Endothelial cell of umbilical vein (primary cell): ENCODE data around the gene ZNF586. TPM values are rescaled to one million over a fixed set of nuclear protein-coding genes. Genes with fewer than 3 reads are reported as not detected.

Experiments
- Bru-seq: library from RNA; stranded (reverse); fragments of 400-500 nt; gene quantifications from one replicate; lab custom pipeline; 2021; lab: Mats Ljungman, UMichigan
- BruChase-seq, 2 experiments: library from RNA; stranded (reverse); fragments of 400-500 nt; gene quantifications; one replicate each; lab custom pipeline; 2021; lab: Mats Ljungman, UMichigan
- BruUV-seq: library from RNA; stranded (reverse); fragments of 400-500 nt; replicated peaks from 2 replicates; lab custom pipeline; 2021; lab: Mats Ljungman, UMichigan
- CTCF ChIA-PET: fragments of 300-600, 350-600 bp; sonication (Branson Sonifier 250); formaldehyde crosslinking; loops from one replicate; lab custom pipeline; 2021; ENCODE audit warnings: antibody characterized with exemption, inconsistent platforms; lab: Charles Lee
- POLR2A ChIA-PET: fragments of 300-600, 350-600 bp; sonication (Branson Sonifier 250); formaldehyde crosslinking; loops from one replicate; lab custom pipeline; 2021; ENCODE audit warnings: antibody characterized with exemption, inconsistent platforms; lab: Charles Lee
- DNase-seq: peaks from one replicate; pipeline ENCODE4 v3.0.0-alpha.2; 2011; ENCODE audit warnings: low read depth, low spot score
- FAIRE-seq: peaks from 2 replicates; lab custom pipeline; 2011; peaks lifted over from hg19 to GRCh38; lab: Jason Lieb, UNC
- H2AFZ ChIP-seq: 2 replicates; pipeline ENCODE4 v1.6.0; 2012; ENCODE audit warnings: low read depth, low read length, control low read depth, inconsistent platforms
- H3K27ac ChIP-seq: 2 replicates; pipeline ENCODE4 v1.5.1; 2011; ENCODE audit warnings: low read depth, mild to moderate bottlenecking, control low read depth, low read length, moderate library complexity; ENCODE audit not compliant: insufficient read depth
- H3K27me3 ChIP-seq, 2 experiments: 2 replicates each; pipeline versions ENCODE4 v1.6.0 to v1.6.1; 2011; ENCODE audit warnings: low read length in 2 of 2, mixed read lengths in 1 of 2; ENCODE audit not compliant: control insufficient read depth in 2 of 2, insufficient read depth in 2 of 2
- H3K36me3 ChIP-seq, 2 experiments: 2 replicates in 1 of 2; 3 replicates in 1 of 2; pipeline ENCODE4 v1.5.1; 2011; ENCODE audit warnings: low read length in 2 of 2, mild to moderate bottlenecking in 1 of 2, moderate library complexity in 1 of 2; ENCODE audit not compliant: control insufficient read depth in 2 of 2, insufficient read depth in 2 of 2; ENCODE audit errors: extremely low read depth in 1 of 2
- H3K4me1 ChIP-seq: 3 replicates; pipeline ENCODE4 v1.5.1; 2011; ENCODE audit warnings: mild to moderate bottlenecking, low read length; ENCODE audit not compliant: control insufficient read depth, insufficient read depth; ENCODE audit errors: extremely low read depth
- H3K4me2 ChIP-seq: 2 replicates; pipeline ENCODE4 v1.6.1; 2011; ENCODE audit warnings: low read length, control low read depth, mixed read lengths; ENCODE audit not compliant: insufficient read depth
- H3K4me3 ChIP-seq, 3 experiments: fragments of 200-600 bp in 1 of 3; sonication (generic), shearing (Covaris generic) in 1 of 3; replicated peaks in 1 of 3; 2 replicates each; pipeline ENCODE4 v1.5.1; 2011 to 2016; ENCODE audit warnings: control low read depth in 3 of 3, low read length in 3 of 3, mild to moderate bottlenecking in 2 of 3, inconsistent platforms in 1 of 3, low read depth in 1 of 3, moderate library complexity in 1 of 3; ENCODE audit not compliant: insufficient read depth in 1 of 3
- H3K79me2 ChIP-seq: 2 replicates; pipeline ENCODE4 v1.6.0; 2012; ENCODE audit warnings: low read length, inconsistent platforms; ENCODE audit not compliant: control insufficient read depth, insufficient read depth
- H3K9ac ChIP-seq: replicated peaks from 2 replicates; pipeline ENCODE3; 2011; ENCODE audit warnings: low read length, control low read depth; ENCODE audit not compliant: insufficient read depth; ENCODE audit errors: extremely low read depth
- H3K9me1 ChIP-seq: replicated peaks from 3 replicates; pipeline ENCODE4 v1.6.0; 2011; ENCODE audit warnings: mild to moderate bottlenecking, low read length; ENCODE audit not compliant: control insufficient read depth, insufficient read depth; ENCODE audit errors: extremely low read depth
- H3K9me3 ChIP-seq: replicated peaks from 2 replicates; pipeline ENCODE4 v1.5.1; 2012; ENCODE audit warnings: low read length, inconsistent platforms; ENCODE audit not compliant: control insufficient read depth, insufficient read depth
- H4K20me1 ChIP-seq: replicated peaks from 2 replicates; pipeline ENCODE3; 2011; ENCODE audit warnings: mild to moderate bottlenecking, low read length; ENCODE audit not compliant: control insufficient read depth, insufficient read depth; ENCODE audit errors: extremely low read depth
- CTCF ChIP-seq, 2 donors: IDR thresholded peaks; 1 replicate in 1 of 2; 2 replicates in 1 of 2; pipeline ENCODE4 v1.5.1; 2011; ENCODE audit warnings: low read length in 2 of 2, mild to moderate bottlenecking in 2 of 2, moderate library complexity in 2 of 2, control low read depth in 1 of 2, inconsistent platforms in 1 of 2, low read depth in 1 of 2; ENCODE audit not compliant: insufficient read depth in 1 of 2; ENCODE audit errors: extremely low read depth in 1 of 2
- FOS ChIP-seq: IDR thresholded peaks from 2 replicates; pipeline ENCODE4 v1.6.1; 2011; ENCODE audit warnings: mild to moderate bottlenecking, low read length, moderate library complexity, borderline replicate concordance; ENCODE audit not compliant: insufficient read depth
- GATA2 ChIP-seq: IDR thresholded peaks from 2 replicates; pipeline ENCODE4 v1.7.0; 2011; ENCODE audit warnings: low read depth, mild to moderate bottlenecking, moderate library complexity, mixed read lengths, low read length; ENCODE audit not compliant: insufficient read length, insufficient read depth
- JUN ChIP-seq: IDR thresholded peaks from 2 replicates; pipeline ENCODE4 v1.6.1; 2011; ENCODE audit warnings: borderline replicate concordance, low read depth; ENCODE audit not compliant: insufficient read length, insufficient read depth
- MAX ChIP-seq: IDR thresholded peaks from 2 replicates; pipeline ENCODE4 v1.6.1; 2011; ENCODE audit not compliant: insufficient read depth, insufficient read length
- MYC ChIP-seq: IDR thresholded peaks from one replicate; pipeline ENCODE4 v1.6.1; 2011; ENCODE audit warnings: mild to moderate bottlenecking, low read depth, low read length
- POLR2A ChIP-seq: IDR thresholded peaks from 2 replicates; pipeline ENCODE4 v1.6.1; 2012; ENCODE audit warnings: low read depth, mild to moderate bottlenecking, control low read depth, low read length
- POLR2AphosphoS5 ChIP-seq: IDR thresholded peaks from 2 replicates; pipeline ENCODE4 v1.6.1; 2012; ENCODE audit warnings: low read depth, mild to moderate bottlenecking, control low read depth, low read length, moderate library complexity; ENCODE audit not compliant: insufficient read depth
- dilution Hi-C: fragments of 300-500 bp; cut with MboI; formaldehyde crosslinking; loops from one replicate; pipeline ENCODE4 v1.15.0; 2019; ENCODE audit warnings: low sequenced_read_pairs; ENCODE audit not compliant: extremely low pct_ligation_motif_present
- intact Hi-C: fragments of 100-400 bp; cut with micrococcal nuclease; formaldehyde crosslinking; loops from one replicate; pipeline ENCODE4 v1.10.0; 2022
- long read RNA-seq: library from polyadenylated mRNA; stranded (forward); transcript quantifications from one replicate; pipeline ENCODE4 v2.0.0, GENCODE V29; 2021
- polyA minus RNA-seq, 3 experiments: library from RNA; depleted of rRNA, polyadenylated mRNA; stranded (reverse); fragments of >200 nt; gene quantifications; 1 replicate in 1 of 3; 2 replicates in 2 of 3; pipeline ENCODE4 v1.2.3, GENCODE V29; 2011
- polyA plus RNA-seq, 4 experiments: library from polyadenylated mRNA; depleted of rRNA in 3 of 4; stranded (reverse) in 3 of 4; unstranded in 1 of 4; fragments of >200 nt; gene quantifications; 2 replicates each; pipeline versions ENCODE4 v1.2.1 to v1.2.3, GENCODE V29; 2011 to 2012; ENCODE audit warnings: missing spikeins in 1 of 4
- total RNA-seq: library from RNA; stranded (reverse); gene quantifications from 2 replicates; pipeline ENCODE4 v1.2.3, GENCODE V29; 2021

The ZNF586 gene
- total RNA-seq (12.6 and 14.7 TPM in 2 replicates), polyA plus RNA-seq (4.8 and 6.0 TPM in 2 replicates), polyA minus RNA-seq (9.4 and 11.1 TPM in 2 replicates), Bru-seq, nascent RNA (percentile 72 among the genes with signal in this experiment), BruChase-seq, experiment 1, labeled RNA remaining after a 6-hour chase (percentile 88 among the genes with signal in this experiment), BruChase-seq, experiment 2, labeled RNA remaining after a 2-hour chase (percentile 87 among the genes with signal in this experiment)
- 5.4 and 5.6 TPM in 2 replicates for polyA plus RNA-seq (2011; cell fraction: cytosol; rRNA removed)
- polyA plus RNA-seq (2011; cell fraction: nucleus; rRNA removed) = 9.7 and 10.6 TPM in 2 replicates
- polyA plus RNA-seq (2012) = 5.3 and 6.0 TPM in 2 replicates
- polyA minus RNA-seq (2011; cell fraction: cytosol; rRNA and poly(A)+ RNA removed) = 7.5 TPM
- 18.2 and 24.6 TPM in 2 replicates for polyA minus RNA-seq (2011; cell fraction: nucleus; rRNA and poly(A)+ RNA removed)
- long read RNA-seq, transcript ZNF586-203 (3 exons, 2,163 nt) = major isoform, 5 of 14 reads
- long read RNA-seq, partial matches to known transcripts = 1 of 14 reads
- long read RNA-seq, other reads (novel, unspliced or antisense) = 6 of 14 reads

GRCh38 chr19:57769345-57770131 lies at the start of gene ZNF586:
Gene ZNF586 (plus strand): TSS chr19:57769676. CDS start chr19:57769843, 167 bp downstream.
- Histone ChIP-seq H3K9me3 (no peaks in the 10 kb centered on the region), H3K9me1 (no peaks in the 10 kb centered on the region), H3K9ac (peak within 1 kb of the TSS; percentile 55), H3K4me2 (peak within 1 kb of the TSS; percentile 74), H3K4me3 (peak within 1 kb of the TSS; percentile 18 to 83 (median 47)), H4K20me1 (no peaks in the 10 kb centered on the region), H3K36me3 (no peaks in the 10 kb centered on the region), H3K4me1 (peaks cover 5% of the 10 kb centered on the region), H3K27me3 (no peaks in the 10 kb centered on the region), H3K79me2 (peaks cover 34% of the 10 kb centered on the region), H2AFZ (peak within 1 kb of the TSS; percentile 47), H3K27ac (no peak within 1 kb of the TSS)
- TSS peak; percentile 33 for BruUV-seq
- DNase-seq (peak; percentile 92), FAIRE-seq (peak; percentile 98)
- ChIA-PET CTCF (interaction anchor here (0.7 to 1.0 kb wide), 3 partner anchors 45 to 81 kb away, joined by 3 read pairs; partner anchors contain the start of gene ZNF552), POLR2A (no interaction called here)
- TF ChIP-seq FOS = no peak
- no peak for TF ChIP-seq GATA2
- TF ChIP-seq POLR2A = peak; percentile 81
- peak; percentile 86 for TF ChIP-seq POLR2AphosphoS5
- no peak for TF ChIP-seq MYC
- no peak for TF ChIP-seq CTCF (IDR thresholded peaks at IDR 0.05; ENCODE audit: extremely low read depth in 1 of 2, insufficient read depth in 1 of 2, low read depth in 1 of 2, low read length in 2 of 2)
- TF ChIP-seq JUN = no peak
- peak; percentile 64 for TF ChIP-seq MAX
- intact Hi-C loops (loop anchor here (1.0 kb wide), 3 partner anchors 34 to 147 kb away; partner anchors contain the start of genes ZNF417 and ZNF552), dilution Hi-C loops (no loop called here)
